ENCODE results near the gene AKR1B1.

DNA sequence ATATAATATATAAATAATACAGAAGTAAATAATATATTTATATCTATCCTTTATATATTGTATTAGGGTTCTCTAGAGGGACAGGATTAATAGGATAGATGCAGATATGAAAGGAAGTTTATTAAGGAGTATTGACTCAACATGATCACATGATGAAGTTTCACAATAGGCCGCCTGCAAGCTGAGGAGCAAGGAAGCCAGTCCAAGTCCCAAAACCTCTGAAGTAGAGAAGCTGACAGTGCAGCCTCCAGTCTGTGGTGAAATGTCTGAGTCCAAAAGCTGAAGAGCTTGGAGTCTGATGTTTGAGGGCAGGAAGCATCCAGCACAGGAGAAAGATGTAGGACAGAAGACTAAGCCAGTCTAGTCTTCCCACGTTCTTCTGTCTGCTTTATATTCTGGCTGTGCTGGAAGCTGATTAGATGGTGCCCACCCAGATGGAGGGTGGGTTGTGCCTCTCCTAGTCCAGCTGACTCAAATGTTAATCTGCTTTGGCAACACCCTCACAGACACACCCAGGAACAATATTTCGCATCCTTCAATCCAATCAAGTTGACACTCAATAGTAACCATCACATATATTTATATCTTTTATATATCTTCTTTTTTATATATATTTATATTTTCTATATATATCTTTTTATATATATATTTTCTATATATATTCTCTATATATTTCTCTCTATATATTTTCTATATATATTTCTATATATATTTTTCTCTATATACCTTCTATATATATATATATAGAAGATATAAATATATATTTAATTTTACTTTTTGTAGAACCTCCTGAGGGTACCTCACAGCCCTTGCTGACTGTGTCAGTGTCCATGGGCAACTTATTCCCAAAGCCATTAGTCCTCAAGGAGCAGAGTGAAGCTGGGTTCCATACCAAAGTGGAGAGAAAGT lies 43.8 kb upstream of the AKR1B1 start:
- TF ChIP-seq POLR2A (IDR thresholded peaks at IDR 0.05; ENCODE audit: insufficient read depth in 1 of 2, low read depth in 2 of 2, low read length in 2 of 2) (no peak), ZBTB26 (CRISPR knock-in tag; IDR thresholded peaks at IDR 0.05; ENCODE audit: borderline replicate concordance) (no peak), JARID2 (CRISPR knock-in tag; IDR thresholded peaks at IDR 0.05; ENCODE audit: insufficient replicate concordance) (no peak), ZNF121 (CRISPR knock-in tag; IDR thresholded peaks at IDR 0.05) (no peak), CSRNP1 (CRISPR knock-in tag; IDR thresholded peaks at IDR 0.05) (no peak), RNF2 (conservative IDR thresholded peaks at IDR 0.05; ENCODE audit: low read depth) (no peak)
- TF ChIP-seq, protein P1, sequence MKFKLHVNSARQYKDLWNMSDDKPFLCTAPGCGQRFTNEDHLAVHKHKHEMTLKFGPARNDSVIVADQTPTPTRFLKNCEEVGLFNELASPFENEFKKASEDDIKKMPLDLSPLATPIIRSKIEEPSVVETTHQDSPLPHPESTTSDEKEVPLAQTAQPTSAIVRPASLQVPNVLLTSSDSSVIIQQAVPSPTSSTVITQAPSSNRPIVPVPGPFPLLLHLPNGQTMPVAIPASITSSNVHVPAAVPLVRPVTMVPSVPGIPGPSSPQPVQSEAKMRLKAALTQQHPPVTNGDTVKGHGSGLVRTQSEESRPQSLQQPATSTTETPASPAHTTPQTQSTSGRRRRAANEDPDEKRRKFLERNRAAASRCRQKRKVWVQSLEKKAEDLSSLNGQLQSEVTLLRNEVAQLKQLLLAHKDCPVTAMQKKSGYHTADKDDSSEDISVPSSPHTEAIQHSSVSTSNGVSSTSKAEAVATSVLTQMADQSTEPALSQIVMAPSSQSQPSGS (CRISPR knock-in tag; IDR thresholded peaks at IDR 0.05) = no peak

Data from HepG2 (cell line).